Calu3 (cell line): Measurements from ENCODE around the gene TSACC. TPM values are rescaled to one million over a fixed set of nuclear protein-coding genes. Genes with fewer than 3 reads are reported as not detected.

ENCODE experiments used
- BruUV-seq: library from RNA; stranded (reverse); fragments of 400-500 nt; replicated peaks from 2 replicates; lab custom pipeline; 2021; lab: Mats Ljungman, UMichigan
- CTCF ChIA-PET: fragments of 300-600 bp; sonication (Branson Sonifier 250); formaldehyde crosslinking; loops from one replicate; lab custom pipeline; 2022; ENCODE audit warnings: antibody characterized with exemption; lab: Charles Lee
- DNase-seq: peaks from one replicate; pipeline ENCODE4 v3.0.0; 2022
- H3K27ac Mint-ChIP-seq: one replicate; pipeline ENCODE4 v1.8.0; 2022; ENCODE audit warnings: mixed read lengths; ENCODE audit not compliant: unreplicated experiment
- H3K27me3 Mint-ChIP-seq: one replicate; pipeline ENCODE4 v1.8.0; 2022; ENCODE audit warnings: mixed read lengths; ENCODE audit not compliant: unreplicated experiment
- H3K36me3 Mint-ChIP-seq: one replicate; pipeline ENCODE4 v1.8.0; 2022; ENCODE audit warnings: mild to moderate bottlenecking, moderate library complexity, mixed read lengths; ENCODE audit not compliant: insufficient read depth, unreplicated experiment
- H3K4me1 Mint-ChIP-seq: one replicate; pipeline ENCODE4 v1.8.0; 2022; ENCODE audit warnings: mild to moderate bottlenecking, low read depth, mixed read lengths; ENCODE audit not compliant: unreplicated experiment
- H3K4me3 Mint-ChIP-seq: one replicate; pipeline ENCODE4 v1.8.0; 2022; ENCODE audit warnings: mild to moderate bottlenecking, low read depth, moderate library complexity, mixed read lengths; ENCODE audit not compliant: unreplicated experiment
- H3K9me3 Mint-ChIP-seq: one replicate; pipeline ENCODE4 v1.8.0; 2022; ENCODE audit warnings: low read depth, mixed read lengths; ENCODE audit not compliant: unreplicated experiment
- CTCF ChIP-seq: fragments of 200-600 bp; IDR thresholded peaks from one replicate; pipeline ENCODE4 v1.8.0; 2022; ENCODE audit warnings: antibody characterized with exemption; ENCODE audit not compliant: unreplicated experiment
- intact Hi-C: fragments of 100-400 bp; cut with micrococcal nuclease; formaldehyde crosslinking; loops from one replicate; pipeline ENCODE4 v1.10.0; 2022; ENCODE audit not compliant: unreplicated experiment
- total RNA-seq: library from RNA; stranded (reverse); gene quantifications from 2 replicates; pipeline ENCODE4 v1.2.3, GENCODE V29; 2022

TSACC gene
- total RNA-seq, 1 experiment from 2014 or later, result 1.4 TPM

GRCh38 chr1:156359973-156360372 lies 21.6 kb downstream of the TSACC start:
- peak; percentile 16 for TF ChIP-seq CTCF
- H3K27ac Mint-ChIP-seq, result no peak overlapping the region
- BruUV-seq, result no TSS peak
- peak; percentile 24 for DNase-seq
- CTCF ChIA-PET, result interaction anchor here (0.5 to 1.6 kb wide), 4 partner anchors 11 to 86 kb away, joined by 3 to 9 read pairs (median 7); no protein-coding TSS in a partner anchor
- H3K4me1 Mint-ChIP-seq, result no peaks in the 10 kb centered on the region
- H3K27me3 Mint-ChIP-seq, result peaks cover 74% of the 10 kb centered on the region
- H3K36me3 Mint-ChIP-seq, result peaks cover 5% of the 10 kb centered on the region
- no peaks in the 10 kb centered on the region for H3K9me3 Mint-ChIP-seq
- intact Hi-C loops, result no loop called here
- H3K4me3 Mint-ChIP-seq, result no peak overlapping the region

- no TSS peak for BruUV-seq
- H3K9me3 Mint-ChIP-seq, result no peaks in the 10 kb centered on the region
- H3K4me3 Mint-ChIP-seq, result no peak overlapping the region
- no peak for TF ChIP-seq CTCF
- H3K4me1 Mint-ChIP-seq, result no peaks in the 10 kb centered on the region
- CTCF ChIA-PET, result no interaction called here
- intact Hi-C loops, result no loop called here
- peaks cover 5% of the 10 kb centered on the region for H3K36me3 Mint-ChIP-seq
- DNase-seq, result no peak
- H3K27ac Mint-ChIP-seq, result no peak overlapping the region
- peaks cover 74% of the 10 kb centered on the region for H3K27me3 Mint-ChIP-seq
Observed at GRCh38 chr1:156360534-156360933, 22.2 kb downstream of the TSACC start.

GRCh38 chr1:156365754-156366153 lies 27.4 kb downstream of the TSACC start:
- Mint-ChIP-seq H3K9me3 (no peaks in the 10 kb centered on the region), H3K27ac (no peak overlapping the region), H3K4me3 (no peak overlapping the region), H3K4me1 (peaks cover 7% of the 10 kb centered on the region), H3K27me3 (peaks cover 29% of the 10 kb centered on the region), H3K36me3 (peaks cover 9% of the 10 kb centered on the region)
- CTCF ChIA-PET, result no interaction called here
- no peak for DNase-seq
- intact Hi-C loops, result no loop called here
- no peak for TF ChIP-seq CTCF
- no TSS peak for BruUV-seq

GRCh38 chr1:156366378-156367166 lies 28.2 kb downstream of the TSACC start:
- no peak for DNase-seq
- Mint-ChIP-seq H3K27me3 (peaks cover 30% of the 10 kb centered on the region), H3K36me3 (peaks cover 9% of the 10 kb centered on the region), H3K4me1 (peaks cover 7% of the 10 kb centered on the region), H3K27ac (no peak overlapping the region), H3K9me3 (no peaks in the 10 kb centered on the region), H3K4me3 (no peak overlapping the region)
- intact Hi-C loops, result no loop called here
- CTCF ChIA-PET, result no interaction called here
- no TSS peak for BruUV-seq
- no peak for TF ChIP-seq CTCF
